ENCODE measurements around the gene SQSTM1.
"Not testable (repeated sequence)": the region's sequence is repeated elsewhere in the genome, so short reads cannot be mapped to it uniquely, and the experiment has no call there.

SQSTM1 gene

DNA sequence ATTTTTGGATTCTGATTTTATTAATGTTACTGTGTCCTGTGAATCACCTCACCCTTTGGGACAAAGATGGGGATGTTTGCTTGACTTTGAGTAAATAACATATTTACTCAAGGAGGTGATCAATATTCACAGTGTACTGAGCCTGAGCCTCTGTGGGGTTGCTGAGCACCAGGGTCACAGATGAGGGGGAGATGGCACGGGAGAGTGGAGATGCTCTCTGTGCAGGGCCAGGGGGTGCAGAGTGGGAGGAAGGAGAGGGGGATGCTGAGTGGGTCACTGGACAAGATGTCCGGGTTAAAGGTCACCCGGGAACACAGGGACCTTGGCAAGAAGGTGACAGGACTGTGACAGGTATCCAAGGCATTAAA lies 4.0 kb downstream of the SQSTM1 start:
- Mint-ChIP-seq H3K9me3 (no peaks in the 10 kb centered on the region), H3K27me3 (no peaks in the 10 kb centered on the region), H3K4me3 (peak overlapping the region in 1 of 2 donors; percentile 26), H3K27ac (peak overlapping the region in 1 of 2 donors; percentile 84), H3K4me1 (peaks cover 81% of the 10 kb centered on the region)
- no peak for ATAC-seq
- DNase-seq, result no peak

DNA sequence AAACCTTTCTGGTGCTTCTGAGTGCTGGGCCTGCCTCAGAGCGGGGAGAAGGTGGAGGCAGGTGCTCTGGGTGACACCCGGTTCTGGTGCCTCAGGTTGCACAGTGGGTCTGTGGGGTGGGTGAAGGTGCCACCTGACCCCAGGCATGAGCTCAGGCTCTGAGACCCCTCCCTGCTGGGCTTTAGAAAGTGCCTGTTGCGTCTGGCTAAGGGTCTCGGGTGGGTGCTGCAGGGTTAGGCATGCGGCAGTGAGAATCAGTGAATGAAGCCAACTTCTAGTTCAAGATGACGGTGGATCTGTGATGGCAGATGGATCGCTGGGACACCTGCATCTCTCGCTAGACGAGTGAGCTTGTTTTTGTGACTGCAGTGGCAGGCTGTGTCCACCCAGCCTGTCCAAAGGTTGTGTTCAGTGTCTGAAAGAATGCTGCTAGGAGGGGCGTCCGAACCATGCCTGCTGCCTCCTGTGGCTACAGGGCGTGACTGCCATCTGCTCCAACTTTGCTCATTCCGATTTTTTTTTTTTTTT lies 5.0 kb downstream of the SQSTM1 start:
- peak overlapping the region in 1 of 2 donors; percentile 48 for H3K27ac Mint-ChIP-seq
- no peak overlapping the region for H3K4me3 Mint-ChIP-seq
- no peak for DNase-seq
- ATAC-seq, result no peak
- no peaks in the 10 kb centered on the region for H3K9me3 Mint-ChIP-seq
- H3K27me3 Mint-ChIP-seq, result no peaks in the 10 kb centered on the region
- peaks cover 71% of the 10 kb centered on the region for H3K4me1 Mint-ChIP-seq

DNA sequence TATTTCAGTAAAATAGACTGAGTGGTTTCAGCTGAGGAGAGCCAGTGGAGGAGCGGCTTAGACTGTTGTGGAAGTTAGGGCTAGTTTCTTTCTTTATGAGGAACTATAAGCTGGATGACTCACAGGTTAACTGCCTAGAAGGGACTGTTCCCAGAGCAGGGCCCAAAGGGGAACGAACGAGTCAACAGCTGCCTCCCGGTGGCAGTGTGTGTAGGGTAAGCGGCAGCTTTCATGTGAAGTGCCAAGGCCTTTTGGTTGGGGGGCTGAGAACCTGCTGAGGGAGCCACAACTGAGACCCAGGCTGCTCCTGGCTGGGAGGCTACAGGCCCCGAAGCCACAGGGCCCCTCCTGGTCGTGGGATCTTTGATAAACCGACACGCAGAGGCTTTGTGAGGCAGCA lies 7.0 kb downstream of the SQSTM1 start:
- H3K9me3 Mint-ChIP-seq, result no peaks in the 10 kb centered on the region
- peaks cover 63% of the 10 kb centered on the region for H3K4me1 Mint-ChIP-seq
- H3K4me3 Mint-ChIP-seq, result peak overlapping the region in 1 of 2 donors; percentile 22
- peak overlapping the region; percentile 46 to 71 for H3K27ac Mint-ChIP-seq
- ATAC-seq (peak; percentile 85), DNase-seq (no peak)
- H3K27me3 Mint-ChIP-seq, result no peaks in the 10 kb centered on the region

DNA sequence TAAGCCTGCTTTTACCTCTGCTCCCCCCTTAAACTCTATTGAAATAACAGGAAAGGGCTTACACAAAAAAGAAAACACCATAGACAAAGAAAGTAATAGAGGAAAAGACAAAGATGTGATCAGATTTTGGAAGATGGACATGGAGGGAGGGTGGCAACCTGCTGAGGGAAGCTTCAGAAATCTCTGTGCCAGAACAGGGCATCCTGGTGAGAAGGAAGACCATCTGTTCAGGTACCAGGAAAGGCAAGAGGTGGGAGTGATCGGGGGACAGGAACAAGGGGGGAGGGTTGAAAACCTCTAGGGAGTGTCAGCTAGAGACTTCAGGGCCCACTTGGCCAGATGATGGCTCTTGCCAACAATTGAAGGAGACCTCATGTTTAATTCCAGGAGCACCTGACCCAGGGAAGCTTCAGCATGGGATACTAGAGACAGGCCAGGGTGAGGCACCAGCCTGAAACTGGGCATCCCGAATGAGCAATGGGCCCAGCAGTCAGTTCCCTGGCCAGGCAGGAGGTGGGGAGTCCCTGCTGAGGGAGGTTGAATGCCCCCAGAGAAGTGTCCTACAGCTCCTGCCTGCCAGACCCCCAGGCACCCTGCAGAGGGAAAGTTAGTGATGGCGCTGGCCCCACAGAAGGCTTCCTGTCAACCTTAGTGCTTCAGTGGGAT lies 8.2 kb downstream of the SQSTM1 start:
- H3K27me3 Mint-ChIP-seq, result no peaks in the 10 kb centered on the region
- DNase-seq, result no peak
- no peak for ATAC-seq
- peaks cover 57% of the 10 kb centered on the region for H3K4me1 Mint-ChIP-seq
- H3K27ac Mint-ChIP-seq, result peak overlapping the region; percentile 17 to 90
- H3K4me3 Mint-ChIP-seq, result no peak overlapping the region
- no peaks in the 10 kb centered on the region for H3K9me3 Mint-ChIP-seq

DNA sequence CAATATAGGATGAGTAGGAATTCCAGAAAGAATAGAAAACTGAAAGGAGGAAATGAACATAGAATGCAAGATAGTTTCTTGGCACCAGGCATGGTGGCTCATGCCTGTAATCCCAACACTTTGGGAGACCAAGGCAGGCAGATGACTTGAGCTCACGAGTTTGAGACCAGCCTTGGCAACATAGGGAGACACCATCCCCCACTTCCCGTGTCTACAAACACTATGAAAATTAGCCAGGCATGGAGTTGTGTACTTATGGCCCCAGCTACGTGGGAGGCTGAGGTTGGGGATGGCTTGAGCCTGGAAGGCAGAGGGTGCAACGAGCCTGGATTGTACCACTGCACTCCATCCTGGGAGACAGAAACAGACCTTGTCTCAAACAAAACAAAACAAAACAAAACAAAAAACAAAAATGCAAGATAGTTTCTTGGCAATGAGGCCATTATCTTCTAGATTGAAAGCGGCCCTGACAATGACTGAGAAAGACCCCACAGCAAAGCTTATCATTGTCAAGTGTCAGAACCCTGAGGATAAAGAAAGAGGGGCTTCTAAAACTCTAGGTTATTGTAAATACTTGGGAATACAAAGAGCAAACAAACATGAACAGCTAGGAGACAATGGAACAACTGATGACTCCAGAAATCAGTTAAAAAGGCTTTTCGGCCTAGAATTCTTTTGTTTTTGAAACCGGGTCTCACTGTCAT lies 9.2 kb downstream of the SQSTM1 start:
- H3K4me3 Mint-ChIP-seq, result no peak overlapping the region
- peaks cover 47% of the 10 kb centered on the region for H3K4me1 Mint-ChIP-seq
- no peak overlapping the region for H3K27ac Mint-ChIP-seq
- no peaks in the 10 kb centered on the region for H3K27me3 Mint-ChIP-seq
- no peak for DNase-seq
- no peaks in the 10 kb centered on the region for H3K9me3 Mint-ChIP-seq
- no peak for ATAC-seq

DNA sequence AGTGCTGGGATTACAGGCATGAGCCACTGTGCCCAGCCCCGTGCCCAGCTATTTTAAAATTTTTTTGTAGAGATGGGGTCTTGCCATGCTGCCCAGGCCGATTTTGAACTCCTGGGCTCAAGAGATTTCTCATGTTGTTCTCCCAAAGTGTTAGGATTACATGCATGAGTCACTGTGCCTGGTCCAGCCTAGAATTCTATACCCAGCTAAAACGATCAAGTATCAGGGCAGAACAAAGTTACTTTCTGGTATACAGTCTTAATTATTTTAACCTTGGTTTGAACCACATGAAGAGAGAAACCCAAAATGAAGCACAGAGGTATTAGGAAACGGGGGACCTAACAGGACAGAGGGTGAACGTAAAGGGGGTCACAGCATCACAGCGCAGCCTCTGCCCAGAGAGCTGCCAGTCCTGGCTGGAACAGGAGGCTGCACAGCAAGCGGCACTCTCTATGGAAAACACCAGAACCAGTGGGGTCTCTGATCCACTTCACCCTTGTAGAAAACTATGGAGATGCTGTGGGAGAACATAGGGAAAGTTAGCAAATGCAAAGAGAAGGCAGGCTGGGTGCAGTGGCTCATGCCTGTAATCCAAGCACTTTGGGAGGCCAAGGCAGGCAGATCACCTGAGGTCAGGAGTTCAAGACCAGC lies 10.2 kb downstream of the SQSTM1 start:
- Mint-ChIP-seq H3K9me3 (no peaks in the 10 kb centered on the region), H3K4me1 (peaks cover 41% of the 10 kb centered on the region), H3K27ac (no peak overlapping the region), H3K4me3 (no peak overlapping the region), H3K27me3 (no peaks in the 10 kb centered on the region)
- no peak for DNase-seq
- ATAC-seq, result no peak

DNA sequence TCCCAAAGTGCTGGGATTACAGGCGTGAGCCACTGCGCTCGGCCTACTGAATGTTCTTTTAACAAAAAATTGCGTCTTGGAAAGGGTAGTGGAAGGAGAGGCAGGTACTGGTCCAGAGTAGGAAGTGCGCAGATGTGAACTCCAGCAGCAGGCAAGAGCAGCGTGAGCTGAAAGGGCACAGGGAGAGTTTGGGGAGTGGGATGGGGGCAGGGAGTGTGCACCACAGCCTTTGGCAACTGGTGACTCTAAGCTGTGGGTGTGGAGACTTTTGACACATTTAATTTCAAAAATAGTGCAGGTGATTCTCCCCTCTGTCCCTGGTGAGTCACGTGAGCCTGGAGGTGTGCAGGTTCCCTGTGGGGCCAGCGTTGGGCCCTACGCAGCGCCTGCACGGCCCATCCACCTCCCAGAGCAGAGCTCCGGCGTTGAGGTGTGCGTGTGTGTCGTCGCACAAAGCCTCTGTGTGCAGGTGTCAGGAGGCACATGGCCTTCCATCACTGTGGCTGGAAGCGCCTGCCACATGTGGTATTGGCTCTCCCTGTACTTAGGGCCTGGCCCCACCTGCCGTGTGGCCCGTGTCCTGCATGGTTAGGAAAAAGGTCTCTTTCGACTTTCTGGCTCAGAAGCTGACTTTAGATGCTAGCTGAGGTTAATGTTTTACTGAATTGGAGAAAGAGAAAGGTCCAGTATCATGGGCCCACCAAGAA lies 11.5 kb downstream of the SQSTM1 start:
- DNase-seq, result no peak
- Mint-ChIP-seq H3K4me1 (peaks cover 41% of the 10 kb centered on the region), H3K27me3 (no peaks in the 10 kb centered on the region), H3K27ac (peak overlapping the region in 1 of 2 donors; percentile 93), H3K4me3 (no peak overlapping the region), H3K9me3 (no peaks in the 10 kb centered on the region)
- ATAC-seq, result no peak

DNA sequence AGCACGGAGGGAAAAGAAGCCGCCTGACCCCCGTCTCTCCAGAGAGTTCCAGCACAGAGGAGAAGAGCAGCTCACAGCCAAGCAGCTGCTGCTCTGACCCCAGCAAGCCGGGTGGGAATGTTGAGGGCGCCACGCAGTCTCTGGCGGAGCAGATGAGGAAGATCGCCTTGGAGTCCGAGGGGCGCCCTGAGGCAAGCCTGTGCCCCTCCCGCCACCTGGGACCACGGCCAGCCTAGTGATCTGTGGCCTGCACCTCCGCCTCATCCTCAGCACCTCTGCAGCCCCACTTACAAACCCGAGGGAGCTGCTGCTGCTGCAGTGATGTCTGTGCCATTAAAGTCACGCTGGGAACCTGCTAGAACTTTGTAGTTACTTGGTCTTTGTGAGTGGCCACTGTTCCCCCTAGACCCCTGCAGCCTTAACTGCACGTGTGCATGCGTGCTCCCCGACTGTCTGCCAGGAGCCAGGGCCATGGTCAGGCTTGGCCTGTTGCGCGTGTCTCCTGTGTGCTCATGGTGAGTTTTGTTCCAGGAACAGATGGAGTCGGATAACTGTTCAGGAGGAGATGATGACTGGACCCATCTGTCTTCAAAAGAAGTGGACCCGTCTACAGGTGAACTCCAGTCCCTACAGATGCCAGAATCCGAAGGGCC lies 12.5 kb downstream of the SQSTM1 start:
- Mint-ChIP-seq H3K9me3 (no peaks in the 10 kb centered on the region), H3K4me3 (peak overlapping the region in 1 of 2 donors; percentile 33), H3K27me3 (no peaks in the 10 kb centered on the region), H3K27ac (peak overlapping the region in 1 of 2 donors; percentile 85), H3K4me1 (peaks cover 37% of the 10 kb centered on the region)
- DNase-seq (no peak), ATAC-seq (no peak)

DNA sequence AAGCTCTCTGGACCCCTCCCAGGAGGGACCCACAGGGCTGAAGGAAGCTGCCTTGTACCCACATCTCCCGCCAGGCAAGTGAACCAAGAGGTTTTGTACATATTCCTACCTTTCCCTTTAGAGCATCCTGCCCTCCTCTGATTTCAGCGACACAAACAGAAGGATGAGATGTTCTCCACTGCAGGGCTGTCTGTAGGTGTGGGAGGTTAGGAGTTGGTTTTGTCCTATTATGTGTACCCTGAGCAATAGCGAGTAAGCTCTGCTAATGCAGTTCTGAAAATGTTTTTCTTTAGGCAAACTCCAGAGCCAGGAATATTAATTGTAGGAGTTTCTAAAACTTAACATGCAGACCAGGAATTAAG lies 13.0 kb downstream of the SQSTM1 start:
- H3K4me1 Mint-ChIP-seq, result peaks cover 37% of the 10 kb centered on the region
- H3K27ac Mint-ChIP-seq, result peak overlapping the region in 1 of 2 donors; percentile 42

DNA sequence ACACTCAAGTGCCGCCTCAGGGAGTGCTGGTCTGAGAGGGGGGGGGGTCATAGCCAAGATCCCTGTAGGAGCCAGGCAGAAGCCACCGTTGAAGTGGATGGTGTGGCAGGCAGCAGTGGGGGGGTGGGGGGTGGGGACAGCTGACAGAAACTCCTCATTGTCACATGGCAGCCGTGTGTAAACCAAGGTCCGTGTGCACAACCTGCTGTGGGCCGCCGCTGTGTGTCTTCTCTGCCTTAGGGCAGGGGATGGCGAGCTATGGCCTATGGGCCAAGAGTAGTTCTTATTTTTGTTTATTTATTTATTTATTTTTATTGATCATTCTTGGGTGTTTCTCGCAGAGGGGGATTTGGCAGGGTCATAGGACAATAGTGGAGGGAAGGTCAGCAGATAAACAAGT lies 13.4 kb downstream of the SQSTM1 start:
- no peaks in the 10 kb centered on the region for H3K27me3 Mint-ChIP-seq
- peak overlapping the region in 1 of 2 donors; percentile 42 for H3K27ac Mint-ChIP-seq
- H3K4me1 Mint-ChIP-seq, result peaks cover 35% of the 10 kb centered on the region
- ATAC-seq (no peak), DNase-seq (no peak)
- H3K4me3 Mint-ChIP-seq, result peak overlapping the region in 1 of 2 donors; percentile 37
- H3K9me3 Mint-ChIP-seq, result no peaks in the 10 kb centered on the region

More for the DNA sequence above, 13.0 kb downstream of the SQSTM1 start:
- Mint-ChIP-seq H3K9me3 (no peaks in the 10 kb centered on the region), H3K4me3 (peak overlapping the region in 1 of 2 donors; percentile 37), H3K27me3 (no peaks in the 10 kb centered on the region)
- ATAC-seq (no peak), DNase-seq (no peak)

DNA sequence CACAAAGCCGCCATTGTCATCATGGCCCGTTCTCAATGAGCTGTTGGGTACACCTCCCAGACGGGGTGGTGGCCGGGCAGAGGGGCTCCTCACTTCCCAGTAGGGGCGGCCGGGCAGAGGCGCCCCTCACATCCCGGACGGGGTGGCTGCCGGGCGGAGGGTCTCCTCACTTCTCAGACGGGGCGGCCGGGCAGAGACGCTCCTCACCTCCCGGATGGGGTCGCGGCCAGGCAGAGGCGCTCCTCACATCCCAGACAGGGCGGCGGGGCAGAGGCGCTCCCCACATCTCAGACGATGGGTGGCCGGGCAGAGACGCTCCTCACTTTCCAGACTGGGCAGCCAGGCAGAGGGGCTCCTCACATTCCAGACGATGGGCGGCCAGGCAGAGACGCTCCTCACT lies 14.2 kb downstream of the SQSTM1 start:
- not testable (repeated sequence) for H3K27me3 Mint-ChIP-seq, ATAC-seq, H3K4me3 Mint-ChIP-seq, DNase-seq, H3K9me3 Mint-ChIP-seq, H3K27ac Mint-ChIP-seq
- H3K4me1 Mint-ChIP-seq, result peaks cover 33% of the 10 kb centered on the region

DNA sequence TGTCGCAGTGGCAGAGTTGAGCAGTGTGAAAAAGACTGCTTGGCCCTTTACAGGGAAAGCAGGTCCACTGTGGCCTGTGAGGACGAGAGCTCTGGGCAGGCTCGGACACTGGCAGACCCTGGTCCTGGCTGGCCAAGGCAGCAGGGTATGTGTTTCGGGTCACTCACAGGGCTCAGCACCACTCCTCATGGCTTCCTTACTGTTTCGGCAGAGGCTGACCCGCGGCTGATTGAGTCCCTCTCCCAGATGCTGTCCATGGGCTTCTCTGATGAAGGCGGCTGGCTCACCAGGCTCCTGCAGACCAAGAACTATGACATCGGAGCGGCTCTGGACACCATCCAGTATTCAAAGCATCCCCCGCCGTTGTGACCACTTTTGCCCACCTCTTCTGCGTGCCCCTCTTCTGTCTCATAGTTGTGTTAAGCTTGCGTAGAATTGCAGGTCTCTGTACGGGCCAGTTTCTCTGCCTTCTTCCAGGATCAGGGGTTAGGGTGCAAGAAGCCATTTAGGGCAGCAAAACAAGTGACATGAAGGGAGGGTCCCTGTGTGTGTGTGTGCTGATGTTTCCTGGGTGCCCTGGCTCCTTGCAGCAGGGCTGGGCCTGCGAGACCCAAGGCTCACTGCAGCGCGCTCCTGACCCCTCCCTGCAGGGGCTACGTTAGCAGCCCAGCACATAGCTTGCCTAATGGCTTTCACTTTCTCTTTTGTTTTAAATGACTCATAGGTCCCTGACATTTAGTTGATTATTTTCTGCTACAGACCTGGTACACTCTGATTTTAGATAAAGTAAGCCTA lies 15.7 kb downstream of the SQSTM1 start:
- no peaks in the 10 kb centered on the region for H3K27me3 Mint-ChIP-seq
- peak; percentile 44 to 69 for DNase-seq

DNA sequence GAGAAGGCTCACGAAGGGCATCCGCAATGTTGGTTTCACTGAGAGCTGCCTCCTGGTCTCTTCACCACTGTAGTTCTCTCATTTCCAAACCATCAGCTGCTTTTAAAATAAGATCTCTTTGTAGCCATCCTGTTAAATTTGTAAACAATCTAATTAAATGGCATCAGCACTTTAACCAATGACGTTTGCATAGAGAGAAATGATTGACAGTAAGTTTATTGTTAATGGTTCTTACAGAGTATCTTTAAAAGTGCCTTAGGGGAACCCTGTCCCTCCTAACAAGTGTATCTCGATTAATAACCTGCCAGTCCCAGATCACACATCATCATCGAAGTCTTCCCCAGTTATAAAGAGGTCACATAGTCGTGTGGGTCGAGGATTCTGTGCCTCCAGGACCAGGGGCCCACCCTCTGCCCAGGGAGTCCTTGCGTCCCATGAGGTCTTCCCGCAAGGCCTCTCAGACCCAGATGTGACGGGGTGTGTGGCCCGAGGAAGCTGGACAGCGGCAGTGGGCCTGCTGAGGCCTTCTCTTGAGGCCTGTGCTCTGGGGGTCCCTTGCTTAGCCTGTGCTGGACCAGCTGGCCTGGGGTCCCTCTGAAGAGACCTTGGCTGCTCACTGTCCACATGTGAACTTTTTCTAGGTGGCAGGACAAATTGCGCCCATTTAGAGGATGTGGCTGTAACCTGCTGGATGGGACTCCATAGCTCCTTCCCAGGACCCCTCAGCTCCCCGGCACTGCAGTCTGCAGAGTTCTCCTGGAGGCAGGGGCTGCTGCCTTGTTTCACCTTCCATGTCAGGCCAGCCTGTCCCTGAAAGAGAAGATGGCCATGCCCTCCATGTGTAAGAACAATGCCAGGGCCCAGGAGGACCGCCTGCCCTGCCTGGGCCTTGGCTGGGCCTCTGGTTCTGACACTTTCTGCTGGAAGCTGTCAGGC lies 16.6 kb downstream of the SQSTM1 start:
- no peaks in the 10 kb centered on the region for H3K9me3 Mint-ChIP-seq
- H3K4me1 Mint-ChIP-seq, result peaks cover 27% of the 10 kb centered on the region
- no peaks in the 10 kb centered on the region for H3K27me3 Mint-ChIP-seq
- no peak for DNase-seq
- H3K4me3 Mint-ChIP-seq, result peak overlapping the region; percentile 67 to 70
- no peak for ATAC-seq
- peak overlapping the region; percentile 91 to 96 for H3K27ac Mint-ChIP-seq

More for the DNA sequence above, 15.7 kb downstream of the SQSTM1 start:
- Mint-ChIP-seq H3K9me3 (no peaks in the 10 kb centered on the region), H3K4me1 (peaks cover 33% of the 10 kb centered on the region), H3K27ac (peak overlapping the region; percentile 91 to 96), H3K4me3 (peak overlapping the region; percentile 67 to 70)
- peak; percentile 97 for ATAC-seq
